ENCODE results near the gene ARL4D.

Gene ARL4D

GRCh38 chr17:43352579-43353331, 46.0 kb upstream of the ARL4D start:
- Histone ChIP-seq H4K8ac (ENCODE audit: low read depth, low read length) (no peak overlapping the region), H3K79me1 (ENCODE audit: low read length) (no peaks in the 10 kb centered on the region), H3K27ac (ENCODE audit: low read depth, low read length) (no peak overlapping the region), H4K12ac (ENCODE audit: low read depth, low read length) (no peak overlapping the region), H3K9me3 (ENCODE audit: insufficient read depth, low read depth, low read length) (peaks cover 20% of the 10 kb centered on the region), H2AFZ (ENCODE audit: insufficient read depth, low read length, poor library complexity) (no peak overlapping the region), H2BK120ac (ENCODE audit: insufficient read depth, low read length, poor library complexity) (no peak overlapping the region), H3K18ac (ENCODE audit: low read length) (no peak overlapping the region), H3K4me3 (ENCODE audit: low read depth, low read length) (no peak overlapping the region), H4K91ac (ENCODE audit: low read depth, low read length) (no peak overlapping the region), H3K79me2 (ENCODE audit: control insufficient read depth, insufficient read depth, low read length, poor library complexity) (no peaks in the 10 kb centered on the region), H2AK5ac (ENCODE audit: low read length) (no peak overlapping the region), H3K4me2 (ENCODE audit: low read length) (no peak overlapping the region), H3K14ac (ENCODE audit: low read length) (no peak overlapping the region), H3K27me3 (ENCODE audit: insufficient read depth, low read length) (no peaks in the 10 kb centered on the region), H3K4me1 (ENCODE audit: control insufficient read depth in 1 of 2, insufficient read depth in 2 of 2, low read length in 2 of 2) (peaks cover under 1 to 5% of the 10 kb centered on the region in 2 experiments), H3K23ac (ENCODE audit: low read length) (no peak overlapping the region), H3K4ac (ENCODE audit: low read depth, low read length) (no peak overlapping the region), H3K9ac (ENCODE audit: low read length) (no peak overlapping the region), H2BK5ac (ENCODE audit: low read depth, low read length, poor library complexity) (no peak overlapping the region), H3K36me3 (ENCODE audit: control insufficient read depth in 1 of 2, insufficient read depth in 2 of 2, low read length in 2 of 2) (peaks cover 4 to 8% of the 10 kb centered on the region in 2 experiments), H2BK12ac (ENCODE audit: low read length) (no peak overlapping the region)
- WGBS (ENCODE audit: extremely low coverage, insufficient coverage, insufficient read length): no CpG with 5 or more reads among the region's 10 CpGs
- no peak for DNase-seq

- no peak overlapping the region for H3K4ac ChIP-seq (ENCODE audit: low read depth, low read length)
- H3K79me2 ChIP-seq (ENCODE audit: control insufficient read depth, insufficient read depth, low read length, poor library complexity): no peaks in the 10 kb centered on the region
- no peak overlapping the region for H2BK120ac ChIP-seq (ENCODE audit: insufficient read depth, low read length, poor library complexity)
- peaks cover 0 to 3% of the 10 kb centered on the region in 2 experiments for H3K4me1 ChIP-seq (ENCODE audit: control insufficient read depth in 1 of 2, insufficient read depth in 2 of 2, low read length in 2 of 2)
- H3K27ac ChIP-seq (ENCODE audit: low read depth, low read length): no peak overlapping the region
- no peak overlapping the region for H3K4me2 ChIP-seq (ENCODE audit: low read length)
- H3K23ac ChIP-seq (ENCODE audit: low read length): no peak overlapping the region
- no peak overlapping the region for H2AFZ ChIP-seq (ENCODE audit: insufficient read depth, low read length, poor library complexity)
- no peak overlapping the region for H4K8ac ChIP-seq (ENCODE audit: low read depth, low read length)
- H4K12ac ChIP-seq (ENCODE audit: low read depth, low read length): no peak overlapping the region
- no peak overlapping the region for H3K9ac ChIP-seq (ENCODE audit: low read length)
- H3K27me3 ChIP-seq (ENCODE audit: insufficient read depth, low read length): no peaks in the 10 kb centered on the region
- peaks cover 19% of the 10 kb centered on the region for H3K9me3 ChIP-seq (ENCODE audit: insufficient read depth, low read depth, low read length)
- H2BK5ac ChIP-seq (ENCODE audit: low read depth, low read length, poor library complexity): no peak overlapping the region
- no peak overlapping the region for H4K91ac ChIP-seq (ENCODE audit: low read depth, low read length)
- H2BK12ac ChIP-seq (ENCODE audit: low read length): no peak overlapping the region
- H2AK5ac ChIP-seq (ENCODE audit: low read length): no peak overlapping the region
- H3K36me3 ChIP-seq (ENCODE audit: control insufficient read depth in 1 of 2, insufficient read depth in 2 of 2, low read length in 2 of 2): peaks cover 4 to 7% of the 10 kb centered on the region in 2 experiments
- no peak for DNase-seq
- H3K18ac ChIP-seq (ENCODE audit: low read length): no peak overlapping the region
- no peak overlapping the region for H3K14ac ChIP-seq (ENCODE audit: low read length)
- no peaks in the 10 kb centered on the region for H3K79me1 ChIP-seq (ENCODE audit: low read length)
- no peak overlapping the region for H3K4me3 ChIP-seq (ENCODE audit: low read depth, low read length)
- WGBS (ENCODE audit: extremely low coverage, insufficient coverage, insufficient read length): no CpG with 5 or more reads among the region's 4 CpGs
These were observed 45.4 kb upstream of the ARL4D start for GRCh38 chr17:43353393-43353792.

DNA sequence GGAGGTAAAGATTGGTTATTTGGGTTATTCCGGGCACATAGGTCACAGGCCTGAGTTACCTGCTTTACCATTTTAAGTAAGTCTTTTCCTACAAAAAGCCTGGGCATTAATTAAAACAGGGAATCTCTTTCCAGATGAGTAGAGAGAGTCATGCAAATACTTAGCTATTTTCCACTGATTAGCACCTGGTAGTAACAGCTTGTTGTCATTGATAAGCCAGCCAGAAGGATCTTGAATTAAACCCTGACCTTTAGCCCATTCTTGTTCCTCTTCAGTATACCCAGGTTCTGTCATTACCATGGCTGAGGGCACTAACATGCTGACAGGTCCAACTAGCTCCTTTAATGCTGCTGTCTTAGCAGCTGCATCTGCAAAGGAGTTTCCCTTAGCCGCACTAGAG, 44.4 kb upstream of the ARL4D start:
- H4K12ac ChIP-seq (ENCODE audit: low read depth, low read length): no peak overlapping the region
- no peak overlapping the region for H3K4me2 ChIP-seq (ENCODE audit: low read length)
- H2AK5ac ChIP-seq (ENCODE audit: low read length): no peak overlapping the region
- no peak overlapping the region for H3K27ac ChIP-seq (ENCODE audit: low read depth, low read length)
- H3K79me1 ChIP-seq (ENCODE audit: low read length): no peaks in the 10 kb centered on the region
- H3K4ac ChIP-seq (ENCODE audit: low read depth, low read length): no peak overlapping the region
- no peaks in the 10 kb centered on the region for H3K27me3 ChIP-seq (ENCODE audit: insufficient read depth, low read length)
- no peak overlapping the region for H4K8ac ChIP-seq (ENCODE audit: low read depth, low read length)
- H3K18ac ChIP-seq (ENCODE audit: low read length): no peak overlapping the region
- H3K79me2 ChIP-seq (ENCODE audit: control insufficient read depth, insufficient read depth, low read length, poor library complexity): no peaks in the 10 kb centered on the region
- no peak overlapping the region for H3K9ac ChIP-seq (ENCODE audit: low read length)
- no peak for DNase-seq
- H3K4me3 ChIP-seq (ENCODE audit: low read depth, low read length): no peak overlapping the region
- H3K36me3 ChIP-seq (ENCODE audit: control insufficient read depth in 1 of 2, insufficient read depth in 2 of 2, low read length in 2 of 2): peaks cover 2 to 3% of the 10 kb centered on the region in 2 experiments
- peaks cover 0 to 3% of the 10 kb centered on the region in 2 experiments for H3K4me1 ChIP-seq (ENCODE audit: control insufficient read depth in 1 of 2, insufficient read depth in 2 of 2, low read length in 2 of 2)
- no peak overlapping the region for H2BK12ac ChIP-seq (ENCODE audit: low read length)
- H2BK120ac ChIP-seq (ENCODE audit: insufficient read depth, low read length, poor library complexity): no peak overlapping the region
- WGBS (ENCODE audit: extremely low coverage, insufficient coverage, insufficient read length): no CpG with 5 or more reads among the region's 2 CpGs
- no peak overlapping the region for H3K14ac ChIP-seq (ENCODE audit: low read length)
- no peak overlapping the region for H2AFZ ChIP-seq (ENCODE audit: insufficient read depth, low read length, poor library complexity)
- peaks cover 10% of the 10 kb centered on the region for H3K9me3 ChIP-seq (ENCODE audit: insufficient read depth, low read depth, low read length)
- H2BK5ac ChIP-seq (ENCODE audit: low read depth, low read length, poor library complexity): no peak overlapping the region
- no peak overlapping the region for H3K23ac ChIP-seq (ENCODE audit: low read length)
- no peak overlapping the region for H4K91ac ChIP-seq (ENCODE audit: low read depth, low read length)

DNA sequence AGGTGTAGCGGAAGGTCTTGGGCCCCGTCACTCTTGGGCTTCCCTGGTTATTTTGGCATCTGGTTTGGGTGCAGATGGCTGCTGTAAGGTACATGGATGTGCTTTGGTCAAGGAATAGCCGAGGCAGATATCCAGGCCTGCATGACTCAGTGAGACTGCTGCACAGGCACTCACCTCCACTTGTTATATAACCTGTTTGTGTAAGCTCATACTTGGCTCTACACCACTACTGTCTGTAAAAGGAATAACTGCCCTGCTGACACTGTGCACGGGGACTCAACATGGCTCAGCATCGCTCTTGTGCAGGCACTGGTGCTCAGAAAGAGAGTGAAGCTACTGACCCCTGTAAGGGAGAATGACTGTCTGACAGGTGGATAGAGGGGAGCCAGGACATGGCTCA, 42.3 kb upstream of the ARL4D start:
- Histone ChIP-seq H2AFZ (ENCODE audit: insufficient read depth, low read length, poor library complexity) (no peak overlapping the region), H3K27ac (ENCODE audit: low read depth, low read length) (no peak overlapping the region), H3K36me3 (ENCODE audit: control insufficient read depth in 1 of 2, insufficient read depth in 2 of 2, low read length in 2 of 2) (no peaks in the 10 kb centered on the region), H3K4ac (ENCODE audit: low read depth, low read length) (no peak overlapping the region), H3K23ac (ENCODE audit: low read length) (no peak overlapping the region), H4K12ac (ENCODE audit: low read depth, low read length) (no peak overlapping the region), H4K91ac (ENCODE audit: low read depth, low read length) (no peak overlapping the region), H3K9me3 (ENCODE audit: insufficient read depth, low read depth, low read length) (no peaks in the 10 kb centered on the region), H3K14ac (ENCODE audit: low read length) (no peak overlapping the region), H3K27me3 (ENCODE audit: insufficient read depth, low read length) (no peaks in the 10 kb centered on the region), H2BK5ac (ENCODE audit: low read depth, low read length, poor library complexity) (no peak overlapping the region), H3K4me1 (ENCODE audit: control insufficient read depth in 1 of 2, insufficient read depth in 2 of 2, low read length in 2 of 2) (peaks cover 0 to 3% of the 10 kb centered on the region in 2 experiments), H3K9ac (ENCODE audit: low read length) (no peak overlapping the region), H2BK12ac (ENCODE audit: low read length) (no peak overlapping the region), H3K4me2 (ENCODE audit: low read length) (no peak overlapping the region), H3K79me2 (ENCODE audit: control insufficient read depth, insufficient read depth, low read length, poor library complexity) (no peaks in the 10 kb centered on the region), H2BK120ac (ENCODE audit: insufficient read depth, low read length, poor library complexity) (no peak overlapping the region), H4K8ac (ENCODE audit: low read depth, low read length) (no peak overlapping the region), H2AK5ac (ENCODE audit: low read length) (no peak overlapping the region), H3K18ac (ENCODE audit: low read length) (no peak overlapping the region), H3K79me1 (ENCODE audit: low read length) (peaks cover 10% of the 10 kb centered on the region), H3K4me3 (ENCODE audit: low read depth, low read length) (no peak overlapping the region)
- WGBS (ENCODE audit: extremely low coverage, insufficient coverage, insufficient read length): no CpG with 5 or more reads among the region's 5 CpGs
- DNase-seq: no peak
